Endothelial cell of umbilical vein (primary cell): Measurements from ENCODE around the gene CACHD1. TPM values are rescaled to one million over a fixed set of nuclear protein-coding genes. Genes with fewer than 3 reads are reported as not detected.

Source experiments
- BruUV-seq: library from RNA; stranded (reverse); fragments of 400-500 nt; replicated peaks from 2 replicates; lab custom pipeline; 2021; lab: Mats Ljungman, UMichigan
- CTCF ChIA-PET: fragments of 300-600, 350-600 bp; sonication (Branson Sonifier 250); formaldehyde crosslinking; loops from one replicate; lab custom pipeline; 2021; ENCODE audit warnings: antibody characterized with exemption, inconsistent platforms; lab: Charles Lee
- POLR2A ChIA-PET: fragments of 300-600, 350-600 bp; sonication (Branson Sonifier 250); formaldehyde crosslinking; loops from one replicate; lab custom pipeline; 2021; ENCODE audit warnings: antibody characterized with exemption, inconsistent platforms; lab: Charles Lee
- DNase-seq: peaks from one replicate; pipeline ENCODE4 v3.0.0-alpha.2; 2011; ENCODE audit warnings: low read depth, low spot score
- FAIRE-seq: peaks from 2 replicates; lab custom pipeline; 2011; peaks lifted over from hg19 to GRCh38; lab: Jason Lieb, UNC
- H2AFZ ChIP-seq: 2 replicates; pipeline ENCODE4 v1.6.0; 2012; ENCODE audit warnings: low read depth, low read length, control low read depth, inconsistent platforms
- H3K27ac ChIP-seq: 2 replicates; pipeline ENCODE4 v1.5.1; 2011; ENCODE audit warnings: low read depth, mild to moderate bottlenecking, control low read depth, low read length, moderate library complexity; ENCODE audit not compliant: insufficient read depth
- H3K27me3 ChIP-seq, 2 experiments: 2 replicates each; pipeline versions ENCODE4 v1.6.0 to v1.6.1; 2011; ENCODE audit warnings: low read length in 2 of 2, mixed read lengths in 1 of 2; ENCODE audit not compliant: control insufficient read depth in 2 of 2, insufficient read depth in 2 of 2
- H3K36me3 ChIP-seq, 2 experiments: 2 replicates in 1 of 2; 3 replicates in 1 of 2; pipeline ENCODE4 v1.5.1; 2011; ENCODE audit warnings: low read length in 2 of 2, mild to moderate bottlenecking in 1 of 2, moderate library complexity in 1 of 2; ENCODE audit not compliant: control insufficient read depth in 2 of 2, insufficient read depth in 2 of 2; ENCODE audit errors: extremely low read depth in 1 of 2
- H3K4me1 ChIP-seq: 3 replicates; pipeline ENCODE4 v1.5.1; 2011; ENCODE audit warnings: mild to moderate bottlenecking, low read length; ENCODE audit not compliant: control insufficient read depth, insufficient read depth; ENCODE audit errors: extremely low read depth
- H3K4me2 ChIP-seq: 2 replicates; pipeline ENCODE4 v1.6.1; 2011; ENCODE audit warnings: low read length, control low read depth, mixed read lengths; ENCODE audit not compliant: insufficient read depth
- H3K4me3 ChIP-seq, 3 experiments: fragments of 200-600 bp in 1 of 3; sonication (generic), shearing (Covaris generic) in 1 of 3; replicated peaks in 1 of 3; 2 replicates each; pipeline ENCODE4 v1.5.1; 2011 to 2016; ENCODE audit warnings: control low read depth in 3 of 3, low read length in 3 of 3, mild to moderate bottlenecking in 2 of 3, inconsistent platforms in 1 of 3, low read depth in 1 of 3, moderate library complexity in 1 of 3; ENCODE audit not compliant: insufficient read depth in 1 of 3
- H3K79me2 ChIP-seq: 2 replicates; pipeline ENCODE4 v1.6.0; 2012; ENCODE audit warnings: low read length, inconsistent platforms; ENCODE audit not compliant: control insufficient read depth, insufficient read depth
- H3K9ac ChIP-seq: replicated peaks from 2 replicates; pipeline ENCODE3; 2011; ENCODE audit warnings: low read length, control low read depth; ENCODE audit not compliant: insufficient read depth; ENCODE audit errors: extremely low read depth
- H3K9me1 ChIP-seq: replicated peaks from 3 replicates; pipeline ENCODE4 v1.6.0; 2011; ENCODE audit warnings: mild to moderate bottlenecking, low read length; ENCODE audit not compliant: control insufficient read depth, insufficient read depth; ENCODE audit errors: extremely low read depth
- H3K9me3 ChIP-seq: replicated peaks from 2 replicates; pipeline ENCODE4 v1.5.1; 2012; ENCODE audit warnings: low read length, inconsistent platforms; ENCODE audit not compliant: control insufficient read depth, insufficient read depth
- H4K20me1 ChIP-seq: replicated peaks from 2 replicates; pipeline ENCODE3; 2011; ENCODE audit warnings: mild to moderate bottlenecking, low read length; ENCODE audit not compliant: control insufficient read depth, insufficient read depth; ENCODE audit errors: extremely low read depth
- EZH2 ChIP-seq: IDR thresholded peaks from 2 replicates; pipeline ENCODE4 v1.6.1; 2012; ENCODE audit warnings: borderline replicate concordance, low read depth, mild to moderate bottlenecking, moderate library complexity, low read length, inconsistent platforms; ENCODE audit not compliant: severe bottlenecking
- FOS ChIP-seq: IDR thresholded peaks from 2 replicates; pipeline ENCODE4 v1.6.1; 2011; ENCODE audit warnings: mild to moderate bottlenecking, low read length, moderate library complexity, borderline replicate concordance; ENCODE audit not compliant: insufficient read depth
- GATA2 ChIP-seq: IDR thresholded peaks from 2 replicates; pipeline ENCODE4 v1.7.0; 2011; ENCODE audit warnings: low read depth, mild to moderate bottlenecking, moderate library complexity, mixed read lengths, low read length; ENCODE audit not compliant: insufficient read length, insufficient read depth
- JUN ChIP-seq: IDR thresholded peaks from 2 replicates; pipeline ENCODE4 v1.6.1; 2011; ENCODE audit warnings: borderline replicate concordance, low read depth; ENCODE audit not compliant: insufficient read length, insufficient read depth
- MYC ChIP-seq: IDR thresholded peaks from one replicate; pipeline ENCODE4 v1.6.1; 2011; ENCODE audit warnings: mild to moderate bottlenecking, low read depth, low read length
- POLR2A ChIP-seq: IDR thresholded peaks from 2 replicates; pipeline ENCODE4 v1.6.1; 2012; ENCODE audit warnings: low read depth, mild to moderate bottlenecking, control low read depth, low read length
- POLR2AphosphoS5 ChIP-seq: IDR thresholded peaks from 2 replicates; pipeline ENCODE4 v1.6.1; 2012; ENCODE audit warnings: low read depth, mild to moderate bottlenecking, control low read depth, low read length, moderate library complexity; ENCODE audit not compliant: insufficient read depth
- dilution Hi-C: fragments of 300-500 bp; cut with MboI; formaldehyde crosslinking; loops from one replicate; pipeline ENCODE4 v1.15.0; 2019; ENCODE audit warnings: low sequenced_read_pairs; ENCODE audit not compliant: extremely low pct_ligation_motif_present
- intact Hi-C: fragments of 100-400 bp; cut with micrococcal nuclease; formaldehyde crosslinking; loops from one replicate; pipeline ENCODE4 v1.10.0; 2022
- polyA plus RNA-seq, 4 experiments: library from polyadenylated mRNA; depleted of rRNA in 3 of 4; stranded (reverse) in 3 of 4; unstranded in 1 of 4; fragments of >200 nt; gene quantifications; 2 replicates each; pipeline versions ENCODE4 v1.2.1 to v1.2.3, GENCODE V29; 2011 to 2012; ENCODE audit warnings: missing spikeins in 1 of 4
- total RNA-seq: library from RNA; stranded (reverse); gene quantifications from 2 replicates; pipeline ENCODE4 v1.2.3, GENCODE V29; 2021
- TF ChIP-seq, protein P1 (sequence below): IDR thresholded peaks from 2 replicates; pipeline ENCODE4 v1.6.1; 2011; ENCODE audit not compliant: insufficient read depth, insufficient read length
- TF ChIP-seq, protein P2 (sequence below), 2 donors: IDR thresholded peaks; 1 replicate in 1 of 2; 2 replicates in 1 of 2; pipeline ENCODE4 v1.5.1; 2011; ENCODE audit warnings: low read length in 2 of 2, mild to moderate bottlenecking in 2 of 2, moderate library complexity in 2 of 2, control low read depth in 1 of 2, inconsistent platforms in 1 of 2, low read depth in 1 of 2; ENCODE audit not compliant: insufficient read depth in 1 of 2; ENCODE audit errors: extremely low read depth in 1 of 2

The CACHD1 gene
- total and polyA plus RNA-seq, 2 donors (not counting 3 experiments of a cell fraction or from before 2014, with no cell fraction given) = 3.6 to 9.3 TPM

DNA sequence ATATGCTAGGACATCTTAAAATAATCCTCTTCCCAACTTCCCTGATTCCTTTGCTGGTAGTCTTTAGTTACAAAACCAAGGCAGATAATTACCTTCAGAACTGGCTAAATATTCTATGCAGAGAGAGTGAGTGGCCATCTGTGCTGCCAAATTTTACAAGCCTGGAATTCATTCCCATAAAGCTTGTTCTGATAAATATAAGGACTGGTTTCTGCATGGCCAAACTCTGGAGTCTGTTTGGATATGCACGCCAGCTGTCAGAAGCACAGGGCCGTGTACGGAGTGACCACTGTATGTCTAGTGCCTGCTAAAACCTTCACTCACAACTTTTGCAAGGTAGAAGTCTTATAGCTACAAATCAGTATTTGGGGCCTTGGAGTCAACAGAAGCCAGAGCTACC, 208.4 kb downstream of the CACHD1 start:
- intact Hi-C loops = loop anchor here (5.0 kb wide), 1 partner anchor 301 kb away; no protein-coding TSS in a partner anchor
- dilution Hi-C loops = no loop called here

More for the DNA sequence above, 208.4 kb downstream of the CACHD1 start:
- H4K20me1 ChIP-seq = no peaks in the 10 kb centered on the region
- H3K9ac ChIP-seq = no peak overlapping the region
- H3K4me3 ChIP-seq = no peak overlapping the region
- H2AFZ ChIP-seq = no peak overlapping the region
- no peak overlapping the region for H3K27ac ChIP-seq
- ChIA-PET POLR2A (no interaction called here), CTCF (interaction anchor here (1.0 to 4.6 kb wide), 2 partner anchors 165 to 408 kb away, joined by 3 to 52 read pairs; no protein-coding TSS in a partner anchor)
- no peaks in the 10 kb centered on the region for H3K9me3 ChIP-seq
- DNase-seq (no peak), FAIRE-seq (no peak)
- no peaks in the 10 kb centered on the region for H3K9me1 ChIP-seq
- H3K36me3 ChIP-seq = peaks cover 2 to 6% of the 10 kb centered on the region in 2 experiments
- H3K4me1 ChIP-seq = no peaks in the 10 kb centered on the region
- no TSS peak for BruUV-seq
- no peaks in the 10 kb centered on the region for H3K79me2 ChIP-seq
- TF ChIP-seq, protein P1, sequence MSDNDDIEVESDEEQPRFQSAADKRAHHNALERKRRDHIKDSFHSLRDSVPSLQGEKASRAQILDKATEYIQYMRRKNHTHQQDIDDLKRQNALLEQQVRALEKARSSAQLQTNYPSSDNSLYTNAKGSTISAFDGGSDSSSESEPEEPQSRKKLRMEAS = no peak
- no peak for TF ChIP-seq JUN
- no peak for TF ChIP-seq EZH2
- TF ChIP-seq, protein P2, sequence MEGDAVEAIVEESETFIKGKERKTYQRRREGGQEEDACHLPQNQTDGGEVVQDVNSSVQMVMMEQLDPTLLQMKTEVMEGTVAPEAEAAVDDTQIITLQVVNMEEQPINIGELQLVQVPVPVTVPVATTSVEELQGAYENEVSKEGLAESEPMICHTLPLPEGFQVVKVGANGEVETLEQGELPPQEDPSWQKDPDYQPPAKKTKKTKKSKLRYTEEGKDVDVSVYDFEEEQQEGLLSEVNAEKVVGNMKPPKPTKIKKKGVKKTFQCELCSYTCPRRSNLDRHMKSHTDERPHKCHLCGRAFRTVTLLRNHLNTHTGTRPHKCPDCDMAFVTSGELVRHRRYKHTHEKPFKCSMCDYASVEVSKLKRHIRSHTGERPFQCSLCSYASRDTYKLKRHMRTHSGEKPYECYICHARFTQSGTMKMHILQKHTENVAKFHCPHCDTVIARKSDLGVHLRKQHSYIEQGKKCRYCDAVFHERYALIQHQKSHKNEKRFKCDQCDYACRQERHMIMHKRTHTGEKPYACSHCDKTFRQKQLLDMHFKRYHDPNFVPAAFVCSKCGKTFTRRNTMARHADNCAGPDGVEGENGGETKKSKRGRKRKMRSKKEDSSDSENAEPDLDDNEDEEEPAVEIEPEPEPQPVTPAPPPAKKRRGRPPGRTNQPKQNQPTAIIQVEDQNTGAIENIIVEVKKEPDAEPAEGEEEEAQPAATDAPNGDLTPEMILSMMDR (IDR thresholded peaks at IDR 0.05; ENCODE audit: extremely low read depth in 1 of 2, insufficient read depth in 1 of 2, low read depth in 1 of 2, low read length in 2 of 2) = no peak
- TF ChIP-seq POLR2AphosphoS5 = no peak
- TF ChIP-seq FOS = no peak
- TF ChIP-seq GATA2 = no peak
- TF ChIP-seq MYC = no peak
- no peak for TF ChIP-seq POLR2A
- no peaks in the 10 kb centered on the region for H3K27me3 ChIP-seq
- no peak overlapping the region for H3K4me2 ChIP-seq
